NCI-H446 (cell line): ENCODE measurements around the gene IL22RA1.

ENCODE experiments used
- DNase-seq, 2 experiments: peaks; one replicate each; lab custom pipeline; 2025; lab: John Stamatoyannopoulos, UW

Gene IL22RA1

DNA sequence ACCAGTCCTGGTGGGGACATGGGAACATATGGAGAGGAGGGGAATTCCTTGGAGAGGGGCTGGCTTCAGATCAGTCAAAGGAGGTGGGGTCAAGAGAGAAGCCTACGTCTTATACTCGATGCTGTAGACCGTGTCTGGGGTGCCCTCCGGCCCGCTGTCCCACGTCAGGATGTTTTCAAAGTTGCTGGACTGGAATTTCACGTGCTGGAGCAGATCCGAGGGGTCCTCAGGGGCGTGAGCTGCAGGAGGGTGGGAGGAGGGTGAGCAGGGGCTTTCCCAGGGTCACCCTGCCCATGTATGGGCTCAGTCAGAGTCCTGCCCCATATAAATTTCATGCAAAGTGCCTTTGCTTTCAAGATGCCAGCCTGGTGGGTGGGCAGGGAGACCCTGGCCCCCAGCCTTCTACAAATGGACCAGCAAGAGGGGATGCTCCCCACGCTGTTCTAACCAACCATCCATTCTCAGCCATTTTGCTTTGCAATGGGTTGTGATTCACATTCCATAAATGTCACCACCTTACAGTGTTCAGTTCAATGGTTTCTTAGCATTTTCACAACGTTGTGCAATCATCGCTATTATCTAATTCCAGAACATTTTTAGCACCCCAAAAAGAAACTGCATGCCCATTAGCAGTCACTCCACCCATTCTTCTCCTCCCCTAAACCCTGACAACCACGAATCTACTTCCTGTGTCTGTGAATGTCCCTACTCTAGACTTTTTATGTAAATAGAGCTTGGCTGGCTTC, 4.3 kb downstream of the IL22RA1 start:
- DNase-seq: no peak

DNA sequence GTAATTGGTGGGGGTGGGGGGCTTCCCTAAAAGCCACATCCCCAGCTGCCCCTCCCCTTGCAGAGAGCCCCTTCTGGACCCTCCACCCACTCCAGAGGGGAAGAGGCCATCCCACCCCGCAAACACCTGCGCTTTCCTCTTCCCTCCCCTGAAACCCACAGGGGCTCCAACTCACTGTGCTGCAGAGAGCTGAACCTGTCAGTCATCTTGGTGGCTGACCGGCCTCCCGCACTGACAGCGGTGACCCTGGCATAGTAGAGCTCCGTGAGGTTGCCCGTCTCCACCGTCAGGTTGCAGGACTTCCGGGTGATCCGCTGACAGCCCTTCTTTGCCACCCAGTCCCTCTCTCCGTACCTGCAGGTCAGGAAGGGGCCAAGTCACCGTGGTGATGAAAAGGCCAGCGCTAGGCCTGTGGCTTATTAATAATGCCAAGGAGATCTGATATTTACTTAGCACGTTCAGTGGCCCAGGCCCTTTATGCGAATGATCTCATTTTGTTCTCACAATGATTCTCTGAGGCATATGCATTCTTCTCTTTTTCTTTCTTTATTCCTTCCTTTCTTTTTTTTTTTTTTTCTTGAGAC, 5.9 kb downstream of the IL22RA1 start:
- no peak for DNase-seq

GRCh38 chr1:24134376-24134775, 8.6 kb downstream of the IL22RA1 start:
- DNase-seq: no peak

- no peak for DNase-seq
Observed at GRCh38 chr1:24133819-24134218, 9.1 kb downstream of the IL22RA1 start.

- no peak for DNase-seq
Observed at GRCh38 chr1:24130385-24130784, 12.6 kb downstream of the IL22RA1 start.

GRCh38 chr1:24127801-24128363, 15.1 kb downstream of the IL22RA1 start:
- no peak for DNase-seq

- no peak for DNase-seq
Observed at GRCh38 chr1:24127134-24127800, 15.7 kb downstream of the IL22RA1 start.

GRCh38 chr1:24126672-24127023, 16.3 kb downstream of the IL22RA1 start:
- no peak for DNase-seq

DNA sequence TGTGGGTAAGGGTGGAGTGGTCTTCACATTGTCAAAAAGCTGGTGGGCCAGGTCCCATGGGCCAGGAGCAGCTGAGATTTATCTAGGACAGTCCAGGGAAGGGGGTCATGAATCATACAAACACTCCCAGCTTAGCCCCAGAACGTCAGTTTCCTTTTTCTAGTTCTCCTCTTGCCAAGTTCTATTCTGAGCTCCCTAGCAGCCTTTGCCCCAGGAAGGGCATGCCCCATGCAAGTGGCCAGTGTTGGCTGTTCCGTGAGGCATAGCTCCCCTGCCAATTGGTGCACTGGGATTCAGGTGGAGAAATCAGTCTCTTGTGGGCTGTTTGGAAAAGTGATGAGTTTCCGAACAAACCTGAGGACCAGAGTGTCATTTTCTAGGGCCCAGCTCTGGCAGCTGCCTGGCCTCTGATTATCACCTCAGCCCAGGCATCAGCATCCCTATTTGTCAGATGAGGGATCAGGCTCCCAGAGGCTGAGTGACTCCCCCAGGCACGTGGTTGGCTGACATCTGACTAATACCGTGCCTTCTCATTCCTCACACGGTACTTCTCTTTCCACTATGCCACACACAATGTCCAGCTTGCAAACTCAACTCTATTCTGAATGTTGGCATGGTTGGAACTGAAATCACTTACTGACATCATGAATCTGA, 16.8 kb downstream of the IL22RA1 start:
- DNase-seq: no peak

GRCh38 chr1:24125456-24125855, 17.5 kb downstream of the IL22RA1 start:
- no peak for DNase-seq

- no peak for DNase-seq
Observed at GRCh38 chr1:24124980-24125379, 18.0 kb downstream of the IL22RA1 start.

DNA sequence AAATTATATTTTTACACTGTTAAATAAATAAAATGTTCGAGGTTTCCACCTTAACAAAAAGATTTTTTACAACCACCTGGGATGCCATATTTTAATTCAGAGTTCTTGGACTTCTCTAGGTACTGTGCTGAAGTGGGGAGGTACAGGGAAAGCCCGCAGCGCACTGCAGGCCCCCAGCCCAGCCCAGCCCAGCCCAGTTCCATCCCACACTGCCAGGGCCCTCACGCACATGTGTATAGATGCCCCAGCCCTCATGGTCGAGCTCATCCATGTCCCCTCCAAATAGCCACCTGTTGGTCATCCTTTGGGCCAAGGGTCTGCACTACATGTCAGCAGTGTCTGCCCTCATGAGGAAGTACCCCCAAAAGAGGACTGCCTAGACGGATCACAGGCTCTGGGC, 19.3 kb downstream of the IL22RA1 start:
- DNase-seq: no peak

- DNase-seq: no peak
Observed at GRCh38 chr1:24122776-24123175, 20.2 kb downstream of the IL22RA1 start.

DNA sequence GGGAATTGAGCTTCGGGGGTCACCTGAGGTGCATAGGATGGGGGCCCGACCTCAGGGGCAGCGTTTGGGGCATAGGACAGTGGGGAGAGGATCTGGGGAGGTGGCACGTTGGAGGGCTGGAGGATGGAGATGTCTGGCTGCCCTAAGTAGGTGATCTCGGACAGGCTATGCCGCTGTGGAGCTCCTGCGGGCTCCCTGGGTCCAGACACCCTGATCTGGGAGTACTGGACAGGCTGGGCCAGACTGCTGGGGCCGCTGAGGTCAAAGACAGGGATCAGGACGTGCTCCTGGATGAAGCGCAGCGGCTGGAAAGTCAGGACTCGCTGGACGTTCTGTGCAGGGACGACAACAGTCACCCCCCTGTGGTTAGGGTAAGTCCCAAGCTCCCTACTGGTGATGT, 21.5 kb downstream of the IL22RA1 start:
- DNase-seq: no peak

- DNase-seq: no peak
Observed at GRCh38 chr1:24120965-24121364, 22.0 kb downstream of the IL22RA1 start.

DNA sequence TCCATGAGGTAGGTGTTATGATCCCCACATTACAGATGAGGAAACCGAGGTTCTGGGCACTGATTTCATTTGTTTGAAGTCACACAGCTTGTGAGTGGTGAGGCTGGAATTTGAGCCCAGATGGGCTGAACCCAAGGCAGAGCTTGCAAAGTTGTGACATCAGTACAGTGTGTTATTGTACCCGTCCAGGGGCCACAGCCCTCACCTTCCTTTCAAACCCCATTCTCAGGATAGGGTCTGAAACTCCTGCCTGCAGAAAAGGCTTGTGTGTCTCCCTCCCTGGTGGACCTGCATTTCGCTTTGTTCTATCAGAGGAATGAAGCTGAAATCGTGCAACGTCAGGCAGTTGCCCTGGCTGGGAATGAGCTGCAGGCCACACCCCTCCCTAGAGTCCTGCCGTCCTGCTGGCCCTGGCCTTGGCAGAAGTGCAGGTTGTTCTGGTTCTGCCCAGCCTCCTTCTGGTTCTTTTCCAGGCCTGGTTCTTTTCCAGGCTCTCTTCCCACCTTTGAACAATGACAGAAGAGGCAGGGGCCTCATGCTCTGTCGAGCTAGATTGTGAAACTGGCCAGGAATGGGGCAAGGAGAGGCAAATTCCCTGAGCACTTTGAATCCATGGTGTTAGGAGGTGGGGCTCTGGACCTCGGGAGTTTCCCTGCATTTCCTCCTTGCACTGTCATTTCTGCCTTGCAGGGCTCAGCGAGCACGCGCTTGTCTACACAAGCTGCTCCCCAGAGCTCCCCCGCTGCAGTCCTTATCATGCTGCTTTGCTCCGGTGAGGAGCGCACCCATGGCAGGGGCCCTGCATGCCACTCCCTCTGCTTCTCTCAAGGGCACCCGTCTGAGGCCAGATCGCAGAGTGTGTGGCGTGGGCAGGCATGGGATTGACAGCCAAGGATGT, 22.8 kb downstream of the IL22RA1 start:
- no peak for DNase-seq

DNA sequence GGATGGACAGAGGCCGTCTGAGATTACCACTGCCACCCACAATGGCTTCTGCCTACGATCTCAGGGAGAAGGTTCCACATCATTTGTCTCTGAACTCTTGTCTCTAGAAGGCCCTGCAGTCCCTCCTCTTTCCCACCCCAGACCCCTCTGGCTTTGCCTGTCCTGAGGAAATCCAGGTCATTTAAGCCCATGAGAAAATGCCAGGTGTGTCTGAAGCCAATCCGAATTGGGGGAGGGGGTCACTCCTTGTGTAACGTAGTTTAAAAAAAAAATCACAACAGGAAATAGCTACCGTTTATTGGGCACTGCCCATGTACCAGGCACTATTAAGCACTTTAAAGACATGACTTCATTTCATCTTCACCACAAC, 23.5 kb downstream of the IL22RA1 start:
- no peak for DNase-seq

GRCh38 chr1:24118410-24119242, 24.3 kb downstream of the IL22RA1 start:
- no peak for DNase-seq

DNA sequence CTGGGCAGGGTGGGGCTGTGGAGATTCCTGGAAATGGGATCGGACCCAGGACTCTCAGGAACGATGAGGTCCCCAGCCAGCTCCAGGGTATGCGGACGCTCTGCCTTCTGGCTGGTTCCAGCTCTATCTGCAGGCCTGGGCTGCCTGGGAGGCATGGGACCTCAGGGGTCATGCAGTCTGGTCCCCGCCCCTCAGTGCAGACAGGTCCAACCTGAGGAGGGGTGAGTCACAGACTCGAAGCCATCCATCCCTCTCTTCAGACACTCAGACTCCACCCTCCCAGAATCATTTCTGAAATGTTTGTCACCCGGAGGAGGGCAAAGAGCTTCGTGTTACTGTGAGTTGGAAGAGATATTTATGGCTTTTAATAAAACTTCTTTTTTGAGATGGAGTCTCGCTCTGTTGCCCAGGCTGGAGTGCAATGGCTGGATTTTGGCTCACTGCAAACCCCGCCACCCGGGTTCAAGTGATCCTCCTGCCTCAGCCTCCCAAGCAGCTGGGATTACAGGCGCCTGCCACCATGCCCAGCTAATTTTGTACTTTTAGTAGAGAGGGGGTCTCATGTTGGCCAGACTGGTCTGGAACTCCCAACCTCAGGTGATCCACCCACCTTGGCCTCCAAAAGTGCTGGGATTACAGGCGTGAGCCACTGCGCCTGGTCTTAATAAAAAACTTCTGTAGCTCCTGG, 25.1 kb downstream of the IL22RA1 start:
- no peak for DNase-seq

DNA sequence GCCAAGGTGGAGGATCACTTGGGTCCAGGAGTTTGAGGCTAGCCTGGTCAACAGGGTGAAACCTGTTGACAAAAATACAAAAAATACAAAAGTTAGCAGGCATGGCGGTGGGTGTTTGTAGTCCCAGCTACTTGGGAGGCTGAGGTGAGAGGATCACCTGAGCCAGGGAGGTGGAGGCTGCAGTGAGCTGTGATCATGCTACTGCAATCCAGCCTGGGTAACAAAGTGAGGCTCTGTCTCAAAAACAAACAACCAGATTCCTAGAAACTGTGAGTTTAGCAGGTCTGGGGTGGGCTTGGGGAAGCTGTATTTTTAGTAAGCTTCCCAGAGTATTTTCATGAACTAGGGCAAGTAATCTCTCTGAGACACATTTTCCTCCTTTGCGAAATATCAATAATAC, 25.8 kb downstream of the IL22RA1 start:
- DNase-seq: no peak
